ENCODE results near the gene ADRA2B.

- no peak for TF ChIP-seq CTCF (conservative IDR thresholded peaks at IDR 0.05; ENCODE audit: low read depth, low read length)
- TF ChIP-seq EZH2 (IDR thresholded peaks at IDR 0.05; ENCODE audit: borderline replicate concordance, low read depth, low read length, poor library complexity, severe bottlenecking), result no peak
These were observed 19.9 kb upstream of the ADRA2B start for GRCh38 chr2:96136129-96136720.
